DMS 273 (cell line): ENCODE data around the gene TTC31.
"Not testable (repeated sequence)": the region's sequence is repeated elsewhere in the genome, so short reads cannot be mapped to it uniquely, and the experiment has no call there.

Experiments used
- DNase-seq: peaks from one replicate; lab custom pipeline; 2025; ENCODE audit not compliant: unreplicated experiment; lab: John Stamatoyannopoulos, UW

The TTC31 gene

DNA sequence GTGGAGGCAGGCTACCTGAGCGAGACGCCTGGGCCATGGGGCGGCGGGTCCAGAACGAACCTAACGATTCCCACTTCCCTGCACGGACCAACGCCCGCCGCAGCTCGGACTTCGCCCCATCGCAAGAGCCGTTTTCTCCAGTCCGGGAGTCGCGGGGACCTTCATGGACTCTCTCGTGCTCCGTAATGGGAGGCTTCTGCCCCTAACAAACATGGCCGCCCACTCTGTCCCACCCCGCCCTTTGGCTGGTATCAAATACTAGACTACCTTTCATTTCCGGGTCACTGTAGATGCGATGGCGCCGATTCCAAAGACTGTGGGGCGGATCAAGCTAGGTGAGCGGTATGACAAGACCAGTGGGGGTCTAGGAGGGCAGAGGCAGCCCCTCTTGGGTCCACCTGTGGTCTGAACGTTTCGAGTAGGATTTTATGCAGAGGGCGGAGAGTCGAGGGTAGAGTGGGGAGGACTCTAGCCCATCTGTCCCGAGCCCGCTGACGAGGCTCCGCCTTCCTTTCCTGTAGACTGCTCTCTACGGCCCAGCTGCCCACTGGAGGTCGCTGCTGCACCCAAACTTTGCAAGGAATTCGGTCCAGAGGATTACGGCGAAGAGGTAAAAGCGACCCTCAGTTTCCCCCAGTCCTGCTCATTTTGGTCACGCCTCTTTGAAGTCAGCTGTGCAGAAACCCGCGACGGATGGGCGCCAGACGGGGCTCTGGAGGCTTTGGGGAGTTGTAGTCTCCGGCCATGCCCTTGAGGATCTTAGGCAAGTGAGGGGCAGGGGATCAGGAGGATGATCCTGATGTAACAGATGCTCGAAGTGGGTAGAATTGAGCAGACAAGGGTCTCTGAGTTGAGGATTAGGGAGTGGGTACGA lies at the start of gene TTC31, which contains the start of gene CCDC142:
TSS of gene TTC31 (plus strand) at position 281 of the 874 bp plus-strand sequence. CDS start at position 296, 15 bp downstream.
TSS of gene CCDC142 (minus strand) at position 198 of the 874 bp plus-strand sequence. CDS start at position 37, 161 bp downstream.
- DNase-seq, result peak; percentile 97

- no peak for DNase-seq
Measured at GRCh38 chr2:74436111-74436805, 46.6 kb upstream of the TTC31 start.

GRCh38 chr2:74436848-74437695 lies 45.8 kb upstream of the TTC31 start:
- no peak for DNase-seq

DNA sequence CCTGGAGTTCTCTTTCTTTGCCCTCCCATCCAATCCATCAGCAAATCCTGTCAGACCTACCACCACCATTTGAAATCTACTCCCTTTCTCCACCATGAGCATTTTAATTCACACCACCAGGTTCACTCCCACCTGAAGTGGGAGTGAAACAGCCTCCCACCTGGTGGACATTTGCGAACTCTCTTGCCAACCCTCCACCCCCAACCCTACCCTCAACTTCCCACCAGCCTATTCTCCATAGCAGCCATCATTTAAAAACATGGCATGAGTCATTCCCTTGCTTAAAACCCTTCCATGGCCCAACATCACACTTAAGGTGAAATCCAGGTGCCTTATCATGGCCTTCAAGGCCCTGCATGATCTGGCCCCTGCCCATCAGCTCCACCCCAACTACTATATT lies 44.6 kb upstream of the TTC31 start:
- no peak for DNase-seq

GRCh38 chr2:74439373-74439772 lies 43.5 kb upstream of the TTC31 start:
- DNase-seq, result peak; percentile 44

- no peak for DNase-seq
Measured at GRCh38 chr2:74439803-74440377, 43.0 kb upstream of the TTC31 start.

DNA sequence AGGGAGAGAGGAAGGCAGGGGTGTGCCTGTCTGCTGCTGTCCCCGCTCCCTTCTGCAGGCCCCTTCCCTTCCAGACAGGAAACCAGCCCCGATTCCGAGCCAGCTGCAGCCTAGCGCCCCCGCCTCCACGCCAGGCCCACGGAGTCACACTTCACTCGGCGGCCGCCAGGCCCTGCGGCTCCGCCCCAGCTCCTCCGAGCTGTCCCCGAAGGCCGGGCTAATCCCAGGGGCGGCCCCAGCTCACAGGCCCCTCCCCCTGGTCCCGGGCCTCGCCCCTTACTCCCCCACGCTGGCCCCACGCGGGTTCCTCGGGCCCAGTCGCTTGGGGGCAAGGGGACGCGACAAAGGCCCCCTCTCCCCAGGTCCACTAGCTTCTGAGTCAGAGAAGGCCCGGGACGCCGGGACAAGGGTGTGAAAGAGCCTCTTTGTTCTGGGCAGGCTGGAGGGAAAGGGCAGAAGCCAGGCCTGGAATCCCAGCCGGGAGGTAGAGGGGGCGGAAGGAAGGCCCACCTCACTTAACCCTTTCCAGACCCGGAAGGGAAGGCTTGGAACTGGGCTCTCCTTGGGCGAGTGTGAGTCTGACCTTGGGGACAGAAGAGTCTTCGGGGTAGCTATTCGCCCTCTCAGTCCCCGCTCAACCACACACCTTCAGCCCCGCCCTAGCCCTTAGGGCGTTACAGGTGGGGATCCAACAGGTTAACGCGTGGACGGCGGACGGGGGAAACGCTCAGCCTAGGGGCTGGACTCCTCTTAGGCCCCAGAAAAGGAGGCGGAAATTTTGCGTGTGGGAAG lies 42.3 kb upstream of the TTC31 start:
- DNase-seq, result peak; percentile 89

DNA sequence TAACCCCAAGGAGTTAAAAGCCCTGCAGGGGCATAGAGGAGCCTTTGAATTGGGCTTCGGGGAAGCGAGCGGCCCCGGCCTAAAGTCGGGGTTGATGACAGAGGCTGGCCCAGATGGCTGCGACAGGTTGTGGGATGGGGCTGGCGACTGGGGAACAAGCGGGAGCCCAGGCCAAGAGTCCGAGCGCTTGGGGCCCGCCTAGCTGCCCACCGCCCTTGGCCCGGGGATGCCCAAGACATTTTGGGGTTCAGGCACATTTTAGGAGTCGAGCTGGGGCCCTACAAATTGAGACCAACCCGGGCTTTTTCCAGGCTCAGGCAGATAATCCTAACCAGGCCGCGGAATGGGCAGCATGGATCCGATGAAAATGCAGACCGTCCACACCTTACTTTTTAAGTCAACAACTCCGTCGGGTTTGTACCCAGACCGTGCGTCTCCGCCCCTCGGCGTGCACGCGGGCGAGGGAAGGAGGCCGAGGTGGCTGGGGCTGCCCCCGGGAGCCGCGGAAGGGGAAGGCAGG lies 41.7 kb upstream of the TTC31 start:
- no peak for DNase-seq

- DNase-seq, result peak; percentile 59
Measured at GRCh38 chr2:74441690-74442482, 41.0 kb upstream of the TTC31 start, which contains the start of gene RTKN. Gene RTKN, minus strand, starts transcription at chr2:74441937. Its CDS starts 121 bp downstream, at chr2:74441816.

DNA sequence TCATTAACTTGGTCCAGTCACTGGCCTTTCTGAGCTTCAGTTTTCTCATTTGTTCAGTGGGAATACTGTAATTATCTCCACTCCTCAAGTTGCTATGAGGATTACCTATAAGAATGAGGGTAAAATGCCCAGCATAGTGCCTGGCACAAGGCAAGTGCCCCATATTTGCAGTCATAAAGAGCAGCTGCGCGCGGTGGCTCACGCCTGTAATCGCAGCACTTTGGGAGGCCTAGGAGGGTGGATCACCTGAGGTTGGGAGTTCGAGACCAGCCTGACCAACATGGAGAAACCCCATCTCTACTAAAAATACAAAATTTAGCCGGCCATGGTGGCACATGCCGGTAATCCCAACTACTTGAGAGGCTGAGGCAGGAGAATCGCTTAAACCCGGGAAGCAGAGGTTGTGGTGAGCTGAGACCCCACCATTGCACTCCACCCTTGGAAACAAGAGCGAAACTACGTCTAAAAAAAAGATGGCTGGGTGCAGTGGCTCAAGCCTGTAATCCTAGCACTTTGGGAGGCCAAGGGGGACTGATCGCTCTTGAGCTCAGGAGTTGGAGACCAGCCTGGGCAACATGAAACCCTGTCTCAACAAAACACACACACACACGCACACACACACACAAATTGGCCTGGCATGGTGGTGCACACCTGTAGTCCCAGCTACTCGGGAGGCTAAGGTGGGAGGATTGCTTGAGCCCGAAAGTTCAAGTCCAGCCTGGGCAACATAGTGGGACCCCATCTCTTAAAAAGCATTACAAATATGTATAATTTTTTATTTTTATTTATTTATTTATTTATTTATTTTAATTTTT lies 40.2 kb upstream of the TTC31 start:
- not testable (repeated sequence) for DNase-seq

- DNase-seq, result peak; percentile 59
Measured at GRCh38 chr2:74444498-74445318, 38.2 kb upstream of the TTC31 start.

- no peak for DNase-seq
Measured at GRCh38 chr2:74447230-74447999, 35.5 kb upstream of the TTC31 start.

DNA sequence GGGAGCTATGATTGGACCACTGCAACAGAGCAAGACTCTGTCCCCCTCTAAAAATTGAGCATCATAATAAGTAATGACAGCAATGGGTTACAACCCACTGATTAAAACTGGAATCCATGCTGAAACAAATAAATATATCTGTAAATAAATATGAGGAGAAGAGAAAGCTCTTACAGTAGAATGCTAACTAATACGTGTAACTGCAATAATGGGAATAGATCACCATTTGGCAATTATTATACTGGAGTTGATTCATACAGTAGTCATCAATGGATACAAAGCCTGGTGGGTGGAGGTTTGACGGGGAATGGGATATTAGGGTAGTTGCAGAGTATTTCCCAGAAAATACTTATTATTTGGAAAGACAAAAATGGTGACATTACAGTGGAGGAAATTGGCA lies 34.1 kb upstream of the TTC31 start:
- DNase-seq, result no peak

GRCh38 chr2:74450570-74451190 lies 32.2 kb upstream of the TTC31 start:
- no peak for DNase-seq

DNA sequence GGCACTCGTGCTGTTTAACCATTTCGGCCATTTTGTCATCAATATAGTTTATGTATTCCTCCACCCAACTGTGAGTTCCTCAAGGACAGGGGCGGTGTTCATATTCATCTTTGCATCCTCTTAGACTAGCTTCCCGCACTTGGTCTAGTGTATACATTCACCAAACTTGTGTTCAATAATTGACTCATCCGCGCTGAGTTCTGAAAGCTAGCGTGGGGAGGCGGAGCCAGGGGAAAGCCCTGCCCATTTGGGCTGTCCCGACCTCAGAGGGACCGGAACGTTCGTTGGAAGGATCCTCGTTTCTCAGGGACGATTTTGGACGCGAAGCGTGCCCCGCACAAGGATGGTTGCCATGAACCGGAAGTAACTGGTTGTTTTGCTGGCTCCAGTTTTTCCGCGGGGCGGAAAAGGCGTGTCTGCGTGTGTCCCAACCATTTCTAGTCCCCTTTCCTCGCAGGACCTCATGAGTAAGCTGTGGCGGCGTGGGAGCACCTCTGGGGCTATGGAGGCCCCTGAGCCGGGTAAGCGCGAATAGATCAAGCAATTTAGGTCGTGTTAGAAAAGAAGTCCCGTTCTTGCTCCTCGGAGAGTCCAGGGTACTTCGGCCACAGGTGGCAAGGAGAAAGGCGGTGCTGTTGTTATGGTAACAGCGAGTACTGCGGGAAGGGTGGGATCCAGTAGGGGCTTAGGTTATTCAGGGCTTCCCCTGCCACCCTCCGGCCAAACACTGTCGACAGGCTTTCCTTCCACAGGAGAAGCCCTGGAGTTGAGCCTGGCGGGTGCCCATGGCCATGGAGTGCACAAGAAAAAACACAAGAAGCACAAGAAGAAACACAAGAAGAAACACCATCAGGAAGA lies 28.0 kb upstream of the TTC31 start, which contains the start of gene INO80B:
TSS of gene INO80B (plus strand) at position 434 of the 858 bp plus-strand sequence. CDS start at position 464, 30 bp downstream.
- DNase-seq, result peak; percentile 99
